ENCODE results near the gene TDRD1. TPM values are rescaled to one million over a fixed set of nuclear protein-coding genes. Genes with fewer than 3 reads are reported as not detected.

TDRD1 gene
- total and polyA plus RNA-seq, 12 donors: 0.03 to 7.0 (median 4.0) TPM

DNA sequence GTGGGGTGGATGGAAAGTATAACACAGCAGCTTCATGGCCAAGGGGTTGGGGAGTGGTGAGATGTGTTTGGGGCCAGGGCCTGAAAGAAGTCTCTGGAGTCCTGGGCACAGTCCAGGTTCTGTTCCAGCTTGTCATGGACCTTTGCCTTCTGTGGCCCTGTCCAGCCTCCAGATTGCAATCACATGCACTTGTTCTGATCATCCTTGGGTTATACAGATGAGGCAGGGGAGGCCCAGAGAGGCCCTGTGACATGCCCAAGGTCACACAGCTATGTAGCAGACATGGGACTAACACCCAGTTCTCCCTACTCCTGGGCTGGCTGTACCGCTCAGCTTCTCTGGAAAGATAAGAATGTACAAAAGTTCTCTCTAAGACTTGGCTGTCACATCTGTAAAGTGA lies 71.6 kb downstream of the TDRD1 start:
- DNase-seq: no peak
- Histone ChIP-seq H3K27me3 (no peaks in the 10 kb centered on the region), H3K27ac (no peak overlapping the region), H3K4me3 (no peak overlapping the region), H3K36me3 (no peaks in the 10 kb centered on the region), H3K9me3 (no peaks in the 10 kb centered on the region), H3K4me1 (peaks cover 0 to 6% (median 0%) of the 10 kb centered on the region in 9 donors)
- no peak for TF ChIP-seq CTCF (IDR thresholded peaks at IDR 0.05)
- intact Hi-C loops (cut with DNase I): no loop called here
- 85 to 87% methylated on average over 1 of the region's 1 CpG for WGBS, 2 donors
- ATAC-seq: no peak

DNA sequence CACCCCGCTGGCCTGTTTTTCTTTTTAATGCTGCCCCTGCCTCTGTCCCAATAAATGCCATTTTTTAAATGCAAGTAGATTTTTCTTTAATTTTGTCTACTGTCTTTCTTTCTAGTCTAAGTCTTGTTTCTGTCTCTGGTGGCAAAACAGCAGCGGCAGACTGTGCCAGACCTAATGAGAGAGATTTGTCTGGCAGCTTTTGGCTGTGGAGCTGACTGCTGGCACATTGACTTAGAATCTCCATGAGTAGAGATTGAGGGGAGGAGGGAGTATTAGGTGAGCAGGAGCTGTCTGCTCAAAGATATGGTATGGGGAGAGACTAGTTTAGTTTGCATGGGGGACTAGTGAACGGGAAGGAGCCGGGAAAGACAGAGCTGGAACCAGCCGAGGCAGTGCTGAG lies 72.9 kb downstream of the TDRD1 start:
- intact Hi-C loops (cut with DNase I): no loop called here
- TF ChIP-seq CTCF (IDR thresholded peaks at IDR 0.05): no peak
- H3K27ac ChIP-seq: no peak overlapping the region
- H3K9me3 ChIP-seq: no peaks in the 10 kb centered on the region
- no peak overlapping the region for H3K4me3 ChIP-seq
- 89 to 92% methylated on average over 5 of the region's 5 CpGs for WGBS, 2 donors
- H3K27me3 ChIP-seq: no peaks in the 10 kb centered on the region
- H3K4me1 ChIP-seq: peaks cover 0 to 7% (median 0%) of the 10 kb centered on the region in 9 donors
- DNase-seq (no peak), ATAC-seq (peak in 5 of 8 donors; percentile 11 to 68 (median 40))
- H3K36me3 ChIP-seq: no peaks in the 10 kb centered on the region

- WGBS, 2 donors: 71 to 72% methylated on average over 4 of the region's 7 CpGs
- H3K27ac ChIP-seq: no peak overlapping the region
- H3K9me3 ChIP-seq: no peaks in the 10 kb centered on the region
- H3K4me1 ChIP-seq: peaks cover 0 to 15% (median 0%) of the 10 kb centered on the region in 9 donors
- DNase-seq (no peak), ATAC-seq (no peak)
- TF ChIP-seq CTCF (IDR thresholded peaks at IDR 0.05): no peak
- no peak overlapping the region for H3K4me3 ChIP-seq
- intact Hi-C loops (cut with DNase I): no loop called here
- no peaks in the 10 kb centered on the region for H3K36me3 ChIP-seq
- no peaks in the 10 kb centered on the region for H3K27me3 ChIP-seq
These were observed 73.7 kb downstream of the TDRD1 start for GRCh38 chr10:114252883-114253282.

- DNase-seq: no peak
- TF ChIP-seq CTCF (IDR thresholded peaks at IDR 0.05): no peak
- Histone ChIP-seq H3K27ac (no peak overlapping the region), H3K4me1 (peaks cover 0 to 27% (median 4%) of the 10 kb centered on the region in 9 donors), H3K4me3 (no peak overlapping the region), H3K9me3 (no peaks in the 10 kb centered on the region), H3K36me3 (no peaks in the 10 kb centered on the region), H3K27me3 (no peaks in the 10 kb centered on the region)
- no peak for ATAC-seq
- intact Hi-C loops (cut with DNase I): no loop called here
- WGBS, 2 donors: 89 to 90% methylated on average over 1 of the region's 1 CpG
These were observed 76.1 kb downstream of the TDRD1 start for GRCh38 chr10:114255227-114255626.
